H9 (cell line): ENCODE data around the gene SEC22B. TPM values are rescaled to one million over a fixed set of nuclear protein-coding genes. Genes with fewer than 3 reads are reported as not detected.
"Not testable (repeated sequence)": the region's sequence is repeated elsewhere in the genome, so short reads cannot be mapped to it uniquely, and the experiment has no call there.

Source experiments
- DNase-seq: peaks from one replicate; pipeline ENCODE4 v3.0.0-alpha.2; 2017
- H2AFZ ChIP-seq: one replicate; pipeline ENCODE4 v1.6.1; 2013; ENCODE audit warnings: mild to moderate bottlenecking, low read length, control low read depth, moderate library complexity
- H2AK5ac ChIP-seq: 2 replicates; pipeline ENCODE4 v1.6.1; 2013; ENCODE audit warnings: low read length, control low read depth, mixed read lengths; ENCODE audit not compliant: insufficient read length
- H2BK120ac ChIP-seq: one replicate; pipeline ENCODE4 v1.6.1; 2013; ENCODE audit warnings: low read depth, mild to moderate bottlenecking, low read length, control low read depth, inconsistent platforms; ENCODE audit not compliant: poor library complexity, severe bottlenecking
- H2BK12ac ChIP-seq: 2 replicates; pipeline ENCODE4 v1.6.1; 2013; ENCODE audit warnings: low read length, control low read depth, mixed read lengths, low read depth; ENCODE audit not compliant: insufficient read length
- H2BK15ac ChIP-seq: 2 replicates; pipeline ENCODE4 v1.6.1; 2013; ENCODE audit warnings: low read depth, low read length, control low read depth
- H2BK20ac ChIP-seq: one replicate; pipeline ENCODE4 v1.6.1; 2013; ENCODE audit warnings: low read depth, mild to moderate bottlenecking, low read length, control low read depth, inconsistent platforms; ENCODE audit not compliant: poor library complexity, severe bottlenecking
- H2BK5ac ChIP-seq: 2 replicates; pipeline ENCODE4 v1.6.1; 2013; ENCODE audit warnings: low read length, control low read depth, mixed read lengths; ENCODE audit not compliant: insufficient read length
- H3K14ac ChIP-seq: 2 replicates; pipeline ENCODE4 v1.6.1; 2013; ENCODE audit warnings: low read length, control low read depth; ENCODE audit not compliant: insufficient read depth
- H3K18ac ChIP-seq: 2 replicates; pipeline ENCODE4 v1.6.1; 2013; ENCODE audit warnings: low read depth, mild to moderate bottlenecking, mixed read lengths, low read length, control low read depth; ENCODE audit not compliant: insufficient read length
- H3K23ac ChIP-seq: 2 replicates; pipeline ENCODE4 v1.6.1; 2013; ENCODE audit warnings: low read length, control low read depth, mixed read lengths, low read depth; ENCODE audit not compliant: insufficient read length
- H3K23me2 ChIP-seq: 2 replicates; pipeline ENCODE4 v1.6.1; 2013; ENCODE audit warnings: low read depth, mild to moderate bottlenecking, mixed read lengths, low read length, control low read depth; ENCODE audit not compliant: insufficient read length, poor library complexity, severe bottlenecking
- H3K27ac ChIP-seq: 2 replicates; pipeline ENCODE4 v1.5.1; 2013; ENCODE audit warnings: low read length, control low read depth, mixed read lengths, low read depth; ENCODE audit not compliant: insufficient read length
- H3K27me3 ChIP-seq: 2 replicates; pipeline ENCODE4 v1.6.1; 2013; ENCODE audit warnings: low read length, control low read depth, inconsistent platforms; ENCODE audit not compliant: insufficient read depth
- H3K4ac ChIP-seq: 2 replicates; pipeline ENCODE4 v1.6.1; 2013; ENCODE audit warnings: low read depth, mild to moderate bottlenecking, control low read depth, inconsistent platforms, low read length, moderate library complexity
- H3K4me1 ChIP-seq: 2 replicates; pipeline ENCODE4 v1.6.1; 2013; ENCODE audit warnings: low read length, control low read depth, inconsistent platforms; ENCODE audit not compliant: insufficient read depth
- H3K4me2 ChIP-seq: 2 replicates; pipeline ENCODE4 v1.6.1; 2013; ENCODE audit warnings: low read length, control low read depth, mixed read lengths; ENCODE audit not compliant: insufficient read length, insufficient read depth
- H3K56ac ChIP-seq: 2 replicates; pipeline ENCODE4 v1.6.1; 2013; ENCODE audit warnings: low read depth, mild to moderate bottlenecking, mixed read lengths, low read length, control low read depth; ENCODE audit not compliant: insufficient read length
- H3K79me1 ChIP-seq: 2 replicates; pipeline ENCODE4 v1.6.1; 2013; ENCODE audit warnings: low read depth, mild to moderate bottlenecking, moderate library complexity, low read length, control low read depth, inconsistent platforms; ENCODE audit not compliant: insufficient read depth, poor library complexity, severe bottlenecking
- H3K79me2 ChIP-seq: 2 replicates; pipeline ENCODE4 v1.6.1; 2013; ENCODE audit warnings: low read length, control low read depth, inconsistent platforms; ENCODE audit not compliant: insufficient read depth
- H3K9ac ChIP-seq: 2 replicates; pipeline ENCODE4 v1.6.1; 2013; ENCODE audit warnings: low read length, control low read depth, mixed read lengths; ENCODE audit not compliant: insufficient read length; ENCODE audit errors: extremely low read depth
- H3K9me3 ChIP-seq: one replicate; pipeline ENCODE4 v1.6.1; 2013; ENCODE audit warnings: low read depth, low read length, inconsistent platforms; ENCODE audit not compliant: control insufficient read depth
- H3T11ph ChIP-seq: one replicate; pipeline ENCODE4 v1.6.1; 2013; ENCODE audit warnings: mild to moderate bottlenecking, low read length, control low read depth, inconsistent platforms
- H4K20me1 ChIP-seq: one replicate; pipeline ENCODE4 v1.6.1; 2013; ENCODE audit not compliant: control insufficient read depth, insufficient read length, insufficient read depth
- H4K5ac ChIP-seq: 2 replicates; pipeline ENCODE4 v1.6.1; 2013; ENCODE audit warnings: low read depth, mild to moderate bottlenecking, mixed read lengths, low read length, control low read depth; ENCODE audit not compliant: insufficient read length
- H4K8ac ChIP-seq: replicated peaks from 2 replicates; pipeline ENCODE4 v1.6.1; 2013; ENCODE audit warnings: low read length, control low read depth, mixed read lengths, low read depth; ENCODE audit not compliant: insufficient read length
- H4K91ac ChIP-seq: 2 replicates; pipeline ENCODE4 v1.6.1; 2013; ENCODE audit warnings: low read depth, mild to moderate bottlenecking, moderate library complexity, mixed read lengths, low read length, control low read depth; ENCODE audit not compliant: insufficient read length
- H3K27ac Mint-ChIP-seq, 3 experiments: 2 replicates in 2 of 3; 3 replicates in 1 of 3; pipeline ENCODE4 v1.8.0; 2020 to 2021; ENCODE audit warnings: mixed read lengths in 3 of 3, mild to moderate bottlenecking in 1 of 3, moderate library complexity in 1 of 3
- H3K27me3 Mint-ChIP-seq: 2 replicates; pipeline ENCODE4 v1.8.0; 2021; ENCODE audit warnings: low read depth, mild to moderate bottlenecking, moderate library complexity, mixed read lengths
- H3K36me3 Mint-ChIP-seq, 3 experiments: 2 replicates in 2 of 3; 3 replicates in 1 of 3; pipeline ENCODE4 v1.8.0; 2020 to 2021; ENCODE audit warnings: low read depth in 3 of 3, mixed read lengths in 3 of 3; ENCODE audit not compliant: insufficient read depth in 1 of 3
- H3K4me1 Mint-ChIP-seq, 2 experiments: 2 replicates each; pipeline ENCODE4 v1.8.0; 2020; ENCODE audit warnings: mixed read lengths in 2 of 2
- H3K4me3 Mint-ChIP-seq, 2 experiments: 2 replicates in 1 of 2; 3 replicates in 1 of 2; pipeline ENCODE4 v1.8.0; 2020 to 2021; ENCODE audit warnings: mild to moderate bottlenecking in 2 of 2, mixed read lengths in 2 of 2, moderate library complexity in 1 of 2
- H3K9me3 Mint-ChIP-seq, 2 experiments: 2 replicates in 1 of 2; 3 replicates in 1 of 2; pipeline ENCODE4 v1.8.0; 2020; ENCODE audit warnings: mild to moderate bottlenecking in 2 of 2, mixed read lengths in 2 of 2, moderate library complexity in 1 of 2
- WGBS: extraction: QIAGEN DNeasy Blood & Tissue Kit; methylation state at CpG from one replicate; pipeline ENCODE4 v1.1.7; 2013; ENCODE audit warnings: missing lambda C conversion rate, low lambda C conversion rate, mixed read lengths; ENCODE audit not compliant: insufficient read length; ENCODE audit errors: extremely low coverage; 5-methylcytosine and 5-hydroxymethylcytosine counted together
- total RNA-seq: library from RNA; stranded (reverse); gene quantifications from 2 replicates; pipeline ENCODE4 v1.2.1, GENCODE V29; 2021

SEC22B gene
- total RNA-seq, 1 experiment from 2014 or later: 13.9 TPM

DNA sequence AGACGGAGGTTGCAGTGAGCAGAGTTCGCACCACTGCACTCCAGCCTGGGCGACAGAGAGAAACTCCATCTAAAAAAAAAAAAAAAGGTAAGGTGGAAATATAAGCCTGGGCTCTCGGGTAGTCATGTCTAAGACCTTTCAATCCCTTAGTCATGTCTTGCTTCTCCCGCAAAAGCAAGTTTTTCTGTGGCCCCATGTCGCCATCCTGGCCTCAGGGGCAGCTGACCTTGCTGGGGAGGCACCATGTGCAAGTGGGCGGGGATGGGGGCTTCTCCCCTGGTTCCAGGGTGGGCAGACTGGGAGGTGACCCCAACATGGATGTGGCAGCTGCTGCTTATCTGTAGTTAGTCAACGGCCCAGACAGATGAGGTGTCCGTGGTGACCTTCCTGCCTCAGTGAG lies 66.7 kb downstream of the SEC22B start:
- H3K18ac ChIP-seq, H3K4me1 Mint-ChIP-seq, H2BK15ac ChIP-seq, H3K4me2 ChIP-seq, H3K27me3 Mint-ChIP-seq, H4K20me1 ChIP-seq, H3T11ph ChIP-seq, H4K91ac ChIP-seq, H4K5ac ChIP-seq, H3K79me1 ChIP-seq, H3K4ac ChIP-seq, H3K36me3 Mint-ChIP-seq, H2BK5ac ChIP-seq, H3K79me2 ChIP-seq, H4K8ac ChIP-seq, H3K23me2 ChIP-seq, H2AFZ ChIP-seq, H3K9ac ChIP-seq, DNase-seq, H3K4me1 ChIP-seq, H3K27ac ChIP-seq, H3K56ac ChIP-seq, H2BK12ac ChIP-seq, H3K9me3 ChIP-seq, H2AK5ac ChIP-seq, H2BK120ac ChIP-seq, H3K9me3 Mint-ChIP-seq, H3K27me3 ChIP-seq, H3K14ac ChIP-seq, H2BK20ac ChIP-seq, H3K27ac Mint-ChIP-seq, H3K4me3 Mint-ChIP-seq, H3K23ac ChIP-seq: not testable (repeated sequence)
- no CpG with 5 or more reads among the region's 9 CpGs for WGBS

DNA sequence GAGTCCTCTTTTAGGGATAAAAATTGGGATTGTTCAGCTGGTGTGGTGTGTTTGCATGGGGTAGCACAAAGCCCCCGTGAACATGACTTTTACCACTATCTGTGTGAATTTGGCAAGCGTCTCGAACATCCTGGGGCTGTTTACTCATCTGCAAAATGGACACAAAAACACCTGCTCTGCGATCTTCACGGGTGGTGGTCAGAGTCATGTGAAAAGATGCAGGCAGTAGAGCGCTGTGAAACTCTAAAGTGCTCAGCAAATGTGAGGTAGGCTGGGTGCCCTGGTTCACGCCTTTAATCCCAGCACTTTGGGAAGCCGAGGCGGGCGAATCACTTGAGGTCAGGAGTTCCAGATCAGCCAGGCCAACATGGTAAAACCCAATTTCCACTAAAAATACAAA lies 67.1 kb downstream of the SEC22B start:
- H4K5ac ChIP-seq, H3K4me1 Mint-ChIP-seq, H3K27ac Mint-ChIP-seq, H3K14ac ChIP-seq, H4K91ac ChIP-seq, H3K36me3 Mint-ChIP-seq, H3K18ac ChIP-seq, H2BK5ac ChIP-seq, H3K4me3 Mint-ChIP-seq, H3K9me3 Mint-ChIP-seq, H2AFZ ChIP-seq, H3K9me3 ChIP-seq, H3K4me1 ChIP-seq, H2AK5ac ChIP-seq, H3K56ac ChIP-seq, H3K9ac ChIP-seq, H4K8ac ChIP-seq, H2BK120ac ChIP-seq, H3K4ac ChIP-seq, H3K79me1 ChIP-seq, H3K27me3 Mint-ChIP-seq, H3K27me3 ChIP-seq, H2BK20ac ChIP-seq, H3K23me2 ChIP-seq, H2BK15ac ChIP-seq, H2BK12ac ChIP-seq, H4K20me1 ChIP-seq, H3K79me2 ChIP-seq, H3K23ac ChIP-seq, DNase-seq, H3K4me2 ChIP-seq, H3T11ph ChIP-seq, H3K27ac ChIP-seq: not testable (repeated sequence)
- WGBS: no CpG with 5 or more reads among the region's 10 CpGs
